Measurements from ENCODE around the gene SLC35D2.

The SLC35D2 gene

GRCh38 chr9:96386157-96386556 lies 2.6 kb upstream of the SLC35D2 start:
- Histone ChIP-seq H3K79me2 (ENCODE audit: control insufficient read depth, low read length) (no peaks in the 10 kb centered on the region), H3K4me1 (ENCODE audit: control insufficient read depth, low read length) (no peaks in the 10 kb centered on the region), H3K36me3 (ENCODE audit: control insufficient read depth, low read length) (peaks cover 64% of the 10 kb centered on the region), H3F3A (ENCODE audit: control insufficient read depth, insufficient read depth) (peaks cover 23% of the 10 kb centered on the region), H3K4me3 (ENCODE audit: low read length) (no peak overlapping the region), H3K27me3 (ENCODE audit: control insufficient read depth, low read length) (no peaks in the 10 kb centered on the region), H4K20me1 (ENCODE audit: control insufficient read depth, insufficient read depth, low read depth, low read length) (no peaks in the 10 kb centered on the region; the same call in 1 of the 2 replicates), H3K9me2 (replicated peaks; ENCODE audit: control insufficient read depth, low read length) (no peaks in the 10 kb centered on the region), H3K9me3 (ENCODE audit: control insufficient read depth, insufficient read depth, low read length) (no peaks in the 10 kb centered on the region), H3K4me2 (ENCODE audit: low read length) (no peak overlapping the region), H3K27ac (ENCODE audit: low read depth, low read length) (no peak overlapping the region)
- TF ChIP-seq CTCF (IDR thresholded peaks at IDR 0.05; ENCODE audit: low read depth, low read length, poor library complexity, severe bottlenecking) (no peak), EZH2phosphoT487 (IDR thresholded peaks at IDR 0.05; ENCODE audit: borderline replicate concordance, low read length) (no peak)

GRCh38 chr9:96382839-96383164 lies 709 bp downstream of the SLC35D2 start:
- H3K9me2 ChIP-seq (replicated peaks; ENCODE audit: control insufficient read depth, low read length) = no peaks in the 10 kb centered on the region
- H3K27me3 ChIP-seq (ENCODE audit: control insufficient read depth, low read length) = no peaks in the 10 kb centered on the region
- H4K20me1 ChIP-seq (ENCODE audit: control insufficient read depth, insufficient read depth, low read depth, low read length) = no peaks in the 10 kb centered on the region; the same call in 1 of the 2 replicates
- H3K4me3 ChIP-seq (ENCODE audit: low read length) = no peak overlapping the region
- H3K4me1 ChIP-seq (ENCODE audit: control insufficient read depth, low read length) = no peaks in the 10 kb centered on the region
- no peak overlapping the region for H3K4me2 ChIP-seq (ENCODE audit: low read length)
- peaks cover 33% of the 10 kb centered on the region for H3K36me3 ChIP-seq (ENCODE audit: control insufficient read depth, low read length)
- TF ChIP-seq EZH2phosphoT487 (IDR thresholded peaks at IDR 0.05; ENCODE audit: borderline replicate concordance, low read length) (no peak), CTCF (IDR thresholded peaks at IDR 0.05; ENCODE audit: low read depth, low read length, poor library complexity, severe bottlenecking) (no peak)
- H3K27ac ChIP-seq (ENCODE audit: low read depth, low read length) = no peak overlapping the region
- no peaks in the 10 kb centered on the region for H3K9me3 ChIP-seq (ENCODE audit: control insufficient read depth, insufficient read depth, low read length)
- H3K79me2 ChIP-seq (ENCODE audit: control insufficient read depth, low read length) = no peaks in the 10 kb centered on the region
- H3F3A ChIP-seq (ENCODE audit: control insufficient read depth, insufficient read depth) = peaks cover 20% of the 10 kb centered on the region

GRCh38 chr9:96382175-96382574 lies 1.3 kb downstream of the SLC35D2 start:
- Histone ChIP-seq H3K79me2 (ENCODE audit: control insufficient read depth, low read length) (no peaks in the 10 kb centered on the region), H3K9me3 (ENCODE audit: control insufficient read depth, insufficient read depth, low read length) (no peaks in the 10 kb centered on the region), H3K4me2 (ENCODE audit: low read length) (no peak overlapping the region), H3K36me3 (ENCODE audit: control insufficient read depth, low read length) (peaks cover 27% of the 10 kb centered on the region), H3K9me2 (replicated peaks; ENCODE audit: control insufficient read depth, low read length) (no peaks in the 10 kb centered on the region), H4K20me1 (ENCODE audit: control insufficient read depth, insufficient read depth, low read depth, low read length) (no peaks in the 10 kb centered on the region; the same call in 1 of the 2 replicates), H3K4me3 (ENCODE audit: low read length) (no peak overlapping the region), H3K27me3 (ENCODE audit: control insufficient read depth, low read length) (no peaks in the 10 kb centered on the region), H3K4me1 (ENCODE audit: control insufficient read depth, low read length) (no peaks in the 10 kb centered on the region), H3K27ac (ENCODE audit: low read depth, low read length) (no peak overlapping the region), H3F3A (ENCODE audit: control insufficient read depth, insufficient read depth) (peaks cover 14% of the 10 kb centered on the region)
- TF ChIP-seq CTCF (IDR thresholded peaks at IDR 0.05; ENCODE audit: low read depth, low read length, poor library complexity, severe bottlenecking) (no peak), EZH2phosphoT487 (IDR thresholded peaks at IDR 0.05; ENCODE audit: borderline replicate concordance, low read length) (no peak)

GRCh38 chr9:96381696-96382095 lies 1.8 kb downstream of the SLC35D2 start:
- TF ChIP-seq CTCF (IDR thresholded peaks at IDR 0.05; ENCODE audit: low read depth, low read length, poor library complexity, severe bottlenecking) (no peak), EZH2phosphoT487 (IDR thresholded peaks at IDR 0.05; ENCODE audit: borderline replicate concordance, low read length) (no peak)
- no peaks in the 10 kb centered on the region for H3K9me2 ChIP-seq (replicated peaks; ENCODE audit: control insufficient read depth, low read length)
- no peaks in the 10 kb centered on the region; the same call in 1 of the 2 replicates for H4K20me1 ChIP-seq (ENCODE audit: control insufficient read depth, insufficient read depth, low read depth, low read length)
- H3K4me1 ChIP-seq (ENCODE audit: control insufficient read depth, low read length) = no peaks in the 10 kb centered on the region
- no peak overlapping the region for H3K4me3 ChIP-seq (ENCODE audit: low read length)
- no peak overlapping the region for H3K4me2 ChIP-seq (ENCODE audit: low read length)
- H3K27me3 ChIP-seq (ENCODE audit: control insufficient read depth, low read length) = no peaks in the 10 kb centered on the region
- no peaks in the 10 kb centered on the region for H3K79me2 ChIP-seq (ENCODE audit: control insufficient read depth, low read length)
- H3K9me3 ChIP-seq (ENCODE audit: control insufficient read depth, insufficient read depth, low read length) = no peaks in the 10 kb centered on the region
- peaks cover 22% of the 10 kb centered on the region for H3K36me3 ChIP-seq (ENCODE audit: control insufficient read depth, low read length)
- H3K27ac ChIP-seq (ENCODE audit: low read depth, low read length) = no peak overlapping the region
- peaks cover 11% of the 10 kb centered on the region for H3F3A ChIP-seq (ENCODE audit: control insufficient read depth, insufficient read depth)

All from DOHH2 (cell line).